H7 (cell line): Measurements from ENCODE around the gene DBT. TPM values are rescaled to one million over a fixed set of nuclear protein-coding genes. Genes with fewer than 3 reads are reported as not detected.
"Not testable (repeated sequence)": the region's sequence is repeated elsewhere in the genome, so short reads cannot be mapped to it uniquely, and the experiment has no call there.

ENCODE experiments used
- DNase-seq: peaks from one replicate; pipeline ENCODE4 v3.0.0; 2012
- H3K27me3 ChIP-seq: 2 replicates; pipeline ENCODE4 v1.6.0; 2011; ENCODE audit warnings: mild to moderate bottlenecking, low read length; ENCODE audit not compliant: control insufficient read depth, insufficient read depth
- H3K36me3 ChIP-seq: replicated peaks from 2 replicates; pipeline ENCODE4 v1.5.1; 2011; ENCODE audit warnings: low read length; ENCODE audit not compliant: control insufficient read depth, insufficient read depth
- H3K4me3 ChIP-seq: 2 replicates; pipeline ENCODE4 v1.5.1; 2011; ENCODE audit warnings: low read depth, mild to moderate bottlenecking, control low read depth, low read length, moderate library complexity; ENCODE audit not compliant: insufficient read depth
- total RNA-seq: library from RNA; depleted of rRNA; stranded (reverse); fragments of >200 nt; shearing (Covaris generic); gene quantifications from 2 replicates; pipeline ENCODE4 v1.2.3, GENCODE V29; 2014

Gene DBT
- total RNA-seq, 1 experiment from 2014 or later: 10.6 TPM

DNA sequence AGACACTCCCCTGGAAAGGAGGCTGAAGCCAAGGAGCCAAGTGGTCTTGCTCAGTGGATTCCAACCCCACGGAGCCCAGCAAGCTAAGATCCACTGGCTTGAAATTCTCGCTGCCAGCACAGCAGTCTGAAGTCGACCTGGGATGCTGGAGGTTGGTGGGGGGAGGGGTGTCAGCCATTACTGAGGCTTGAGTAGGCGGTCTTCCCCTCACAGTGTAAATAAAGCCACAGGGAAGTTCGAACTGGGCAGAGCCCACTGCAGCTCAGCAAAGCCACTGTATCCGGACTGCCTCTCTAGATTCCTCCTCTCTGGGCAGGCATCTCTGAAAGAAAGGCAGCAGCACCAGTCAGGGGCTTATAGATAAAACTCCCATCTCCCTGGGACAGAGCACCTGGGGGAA, 49.6 kb downstream of the DBT start:
- not testable (repeated sequence) for DNase-seq, H3K4me3 ChIP-seq, H3K27me3 ChIP-seq, H3K36me3 ChIP-seq

DNA sequence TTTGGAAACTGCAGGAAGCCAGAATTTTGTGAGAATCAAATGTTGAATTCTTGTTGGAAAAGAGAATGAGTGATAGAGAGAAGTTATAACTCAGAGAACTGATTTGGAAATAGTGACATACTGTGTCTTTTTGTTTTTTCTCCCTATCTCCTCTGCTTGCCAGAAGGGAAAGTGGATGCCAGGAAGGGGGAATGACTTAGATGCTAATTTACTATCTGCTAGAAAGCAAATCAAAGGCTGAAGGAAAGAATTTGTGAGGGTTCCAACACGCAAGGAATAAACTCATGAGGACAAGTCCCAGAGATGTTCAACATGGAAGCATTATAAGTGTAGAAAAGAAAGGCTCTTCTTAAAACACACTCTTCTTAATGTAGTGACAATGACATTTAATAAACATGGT, 51.0 kb downstream of the DBT start:
- H3K36me3 ChIP-seq: peaks cover 1% of the 10 kb centered on the region

DNA sequence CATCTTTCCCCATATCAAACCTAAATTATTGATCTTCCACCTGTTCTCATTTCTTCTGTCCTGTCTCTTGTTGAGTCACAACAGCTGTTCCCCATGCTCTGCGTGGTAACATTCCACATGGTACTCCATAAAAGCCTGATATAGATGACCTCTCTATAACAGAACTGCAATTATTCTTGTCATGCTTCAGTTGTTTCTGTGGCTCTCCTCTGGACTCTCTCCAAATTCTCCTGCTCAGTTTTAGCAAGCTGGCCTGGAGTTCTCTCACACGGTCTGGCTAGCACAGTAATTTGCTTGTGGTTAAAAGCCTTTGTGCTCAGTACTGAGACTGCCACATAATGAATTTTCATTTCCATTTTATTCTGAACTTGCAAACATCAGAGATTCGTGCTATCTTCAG, 61.0 kb downstream of the DBT start:
- Histone ChIP-seq H3K4me3 (no peak overlapping the region), H3K27me3 (no peaks in the 10 kb centered on the region), H3K36me3 (no peaks in the 10 kb centered on the region)

More for the DNA sequence above, 51.0 kb downstream of the DBT start:
- no peaks in the 10 kb centered on the region for H3K27me3 ChIP-seq
- H3K4me3 ChIP-seq: no peak overlapping the region
- no peak for DNase-seq

DNA sequence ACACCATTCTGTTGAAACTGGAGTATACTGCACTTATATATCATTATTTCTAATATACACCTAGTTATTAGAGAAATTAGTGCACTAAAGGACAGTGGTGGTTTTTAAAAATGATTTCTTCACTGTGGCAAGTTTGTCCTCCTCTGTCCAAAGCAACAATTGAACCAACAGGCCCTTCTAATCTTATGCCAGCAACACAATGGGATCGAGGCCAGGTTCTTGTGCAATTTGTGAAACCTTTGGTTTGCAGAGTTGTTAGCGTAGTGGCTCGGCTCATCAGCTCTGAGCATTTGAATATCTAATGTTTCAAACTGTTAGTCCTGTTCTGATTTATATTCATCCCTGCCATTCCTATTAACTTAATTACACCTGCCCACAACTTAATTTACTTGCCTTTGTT, 61.7 kb downstream of the DBT start:
- Histone ChIP-seq H3K36me3 (no peaks in the 10 kb centered on the region), H3K27me3 (no peaks in the 10 kb centered on the region), H3K4me3 (no peak overlapping the region)
- no peak for DNase-seq

More for the DNA sequence above, 61.0 kb downstream of the DBT start:
- no peak for DNase-seq

DNA sequence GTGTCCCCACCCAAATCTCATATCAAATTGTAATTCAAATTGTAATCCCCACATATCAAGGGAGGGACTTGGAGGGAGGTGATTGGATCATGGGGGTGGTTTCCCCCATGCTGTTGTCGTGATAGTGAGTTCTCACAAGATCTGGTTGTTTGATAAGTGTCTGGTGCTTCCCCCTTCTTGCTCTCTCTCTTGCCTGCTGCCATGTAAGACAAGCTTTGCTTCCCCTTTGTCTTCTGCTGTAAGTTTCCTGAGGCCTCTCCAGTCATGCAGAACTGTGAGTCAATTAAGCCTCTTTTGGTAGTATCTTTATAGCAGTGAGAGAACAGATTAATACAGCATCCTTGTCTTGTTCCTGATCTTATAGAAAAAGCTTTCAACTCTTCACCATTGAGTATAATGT, 65.1 kb downstream of the DBT start:
- Histone ChIP-seq H3K36me3 (no peaks in the 10 kb centered on the region), H3K27me3 (no peaks in the 10 kb centered on the region), H3K4me3 (no peak overlapping the region)
- DNase-seq: no peak

DNA sequence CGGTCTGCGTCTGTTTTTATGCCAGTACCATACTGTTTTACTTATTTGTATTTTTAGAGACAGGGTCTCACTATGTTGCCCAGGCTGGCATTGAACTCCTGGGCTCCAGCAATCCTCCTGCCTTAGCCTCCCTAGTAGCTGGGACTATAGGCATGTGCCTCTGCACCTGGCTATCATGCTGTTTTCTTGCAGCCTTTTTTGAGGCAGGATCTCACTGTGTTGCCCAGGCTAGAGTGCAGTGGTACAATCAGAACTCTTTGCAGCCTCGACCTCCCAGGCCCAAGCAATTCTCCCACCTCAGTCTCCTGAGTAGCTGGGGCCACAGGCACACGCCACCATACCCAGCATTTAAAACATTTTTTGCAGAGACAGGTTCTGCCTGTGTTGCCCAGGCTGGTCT, 66.3 kb downstream of the DBT start:
- H3K27me3 ChIP-seq: no peaks in the 10 kb centered on the region
- no peaks in the 10 kb centered on the region for H3K36me3 ChIP-seq
- DNase-seq: no peak
- H3K4me3 ChIP-seq: no peak overlapping the region

DNA sequence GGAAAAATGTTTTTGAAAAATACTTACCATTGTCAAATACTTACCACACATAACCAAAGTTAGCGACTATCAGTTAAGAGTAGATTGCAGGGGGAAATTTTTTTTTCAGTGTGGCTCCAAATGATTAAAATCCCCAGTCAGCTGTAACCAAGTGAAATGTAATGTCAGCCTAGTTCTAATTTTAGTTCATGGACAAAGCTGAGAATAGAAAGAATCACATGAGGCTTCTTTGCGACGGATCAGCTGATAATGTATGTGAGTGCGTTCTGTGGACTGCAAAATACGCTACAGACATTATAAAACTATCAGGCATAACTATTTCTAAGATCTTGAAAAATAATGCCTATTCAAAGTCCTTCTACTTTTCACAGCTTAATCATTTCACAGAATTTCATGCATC, 71.5 kb downstream of the DBT start, which contains the start of gene LRRC39:
Gene LRRC39, minus strand, starts transcription at position 166 of the 400 bp plus-strand sequence. CDS start 9,740 bp downstream, outside the sequence.
- Histone ChIP-seq H3K4me3 (no peak within 1 kb of the TSS), H3K27me3 (no peaks in the 10 kb centered on the region), H3K36me3 (no peaks in the 10 kb centered on the region)
- no peak for DNase-seq

DNA sequence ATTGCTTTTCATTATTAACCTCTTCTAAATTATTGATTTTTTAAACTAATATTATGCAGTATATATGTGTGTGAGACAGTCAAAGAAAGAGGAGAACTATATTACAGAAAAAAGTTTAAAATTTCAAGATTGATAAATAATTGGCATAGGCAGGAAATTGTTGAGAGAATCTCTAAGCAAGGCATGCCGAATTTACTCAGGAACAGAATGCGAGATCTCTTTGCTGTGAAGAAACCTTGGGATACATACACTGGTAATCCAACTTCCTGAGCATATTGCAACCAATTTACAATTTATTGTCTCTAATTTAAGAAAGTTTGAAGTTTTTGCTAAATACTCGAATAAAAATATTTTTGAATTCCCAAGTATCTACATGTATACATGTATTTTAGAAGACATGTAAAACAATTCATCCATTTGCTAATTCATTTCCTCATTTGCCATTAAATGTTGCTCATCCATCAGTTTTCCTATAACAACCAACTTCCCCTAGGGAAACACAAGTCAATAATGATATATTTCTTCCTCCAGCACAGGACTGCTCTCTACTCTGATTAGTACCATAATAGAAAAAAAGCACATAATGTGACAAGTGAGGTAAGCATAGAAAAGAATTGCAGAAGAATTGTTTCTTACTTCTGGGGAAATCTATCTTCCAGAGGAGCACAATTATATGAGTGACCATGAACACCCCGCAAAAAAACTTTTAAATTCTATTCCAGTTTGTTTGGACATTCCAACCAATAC, 72.2 kb downstream of the DBT start:
- H3K27me3 ChIP-seq: no peaks in the 10 kb centered on the region
- H3K4me3 ChIP-seq: no peak overlapping the region
- DNase-seq: no peak
- no peaks in the 10 kb centered on the region for H3K36me3 ChIP-seq

DNA sequence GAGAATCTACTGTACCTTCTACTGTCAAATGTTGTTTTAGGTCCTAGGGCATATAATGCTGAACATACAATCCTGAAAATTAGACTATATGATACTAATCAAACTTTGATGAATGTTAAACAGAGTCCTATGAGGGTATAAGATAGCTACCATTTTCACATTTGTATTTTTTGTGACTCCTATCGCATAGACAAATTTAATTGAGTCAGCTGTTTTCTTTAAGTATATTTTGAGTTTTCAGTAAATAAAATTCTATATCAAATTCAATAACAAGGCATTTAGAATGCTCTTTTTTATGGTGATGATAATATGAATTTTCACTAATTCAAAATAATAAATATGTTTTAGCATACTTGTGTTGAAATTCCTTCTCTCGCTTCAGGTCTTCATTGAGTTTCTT, 81.6 kb downstream of the DBT start:
- Histone ChIP-seq H3K27me3 (no peaks in the 10 kb centered on the region), H3K4me3 (no peak overlapping the region), H3K36me3 (no peaks in the 10 kb centered on the region)
- DNase-seq: no peak

DNA sequence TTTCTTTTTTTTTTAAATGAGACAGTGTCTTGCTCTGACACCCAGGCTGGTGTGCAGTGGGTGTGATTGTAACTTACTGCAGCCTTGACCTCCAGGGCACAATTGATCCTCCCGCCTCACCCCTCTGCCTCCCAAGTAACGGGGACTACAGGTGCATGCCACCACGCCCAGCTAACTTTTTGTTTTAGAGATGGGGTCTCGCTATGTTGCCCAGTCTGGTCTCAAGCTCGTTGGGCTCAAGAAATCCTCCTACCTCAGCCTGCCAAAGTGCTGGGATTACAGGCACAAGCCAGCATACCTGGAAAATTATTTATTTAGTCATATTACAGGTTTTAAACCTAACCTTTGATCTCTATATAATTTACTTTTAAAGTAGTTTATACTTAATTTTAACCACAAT, 84.9 kb downstream of the DBT start:
- Histone ChIP-seq H3K4me3 (no peak overlapping the region), H3K27me3 (no peaks in the 10 kb centered on the region), H3K36me3 (no peaks in the 10 kb centered on the region)
- DNase-seq: no peak

DNA sequence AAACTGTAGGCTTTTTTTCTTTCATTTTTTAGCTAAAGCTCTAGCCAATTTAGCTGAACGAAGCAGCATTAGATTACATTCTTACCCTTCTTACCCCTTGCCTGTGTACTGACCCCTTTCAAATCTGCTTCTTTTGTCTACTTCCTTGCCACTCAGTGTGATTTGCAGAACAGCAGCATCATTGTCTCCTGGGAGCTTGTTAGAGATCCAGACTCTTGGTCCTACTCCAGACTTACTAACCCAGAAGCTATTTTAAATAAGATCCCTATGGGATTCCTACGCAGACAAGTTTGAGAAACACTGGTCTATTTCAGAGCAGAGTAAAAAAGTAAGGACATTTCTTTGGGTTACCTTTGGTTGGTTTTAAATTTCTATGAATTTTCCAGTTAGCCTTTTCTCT, 85.4 kb downstream of the DBT start:
- no peak for DNase-seq
- Histone ChIP-seq H3K27me3 (no peaks in the 10 kb centered on the region), H3K4me3 (no peak overlapping the region), H3K36me3 (no peaks in the 10 kb centered on the region)

DNA sequence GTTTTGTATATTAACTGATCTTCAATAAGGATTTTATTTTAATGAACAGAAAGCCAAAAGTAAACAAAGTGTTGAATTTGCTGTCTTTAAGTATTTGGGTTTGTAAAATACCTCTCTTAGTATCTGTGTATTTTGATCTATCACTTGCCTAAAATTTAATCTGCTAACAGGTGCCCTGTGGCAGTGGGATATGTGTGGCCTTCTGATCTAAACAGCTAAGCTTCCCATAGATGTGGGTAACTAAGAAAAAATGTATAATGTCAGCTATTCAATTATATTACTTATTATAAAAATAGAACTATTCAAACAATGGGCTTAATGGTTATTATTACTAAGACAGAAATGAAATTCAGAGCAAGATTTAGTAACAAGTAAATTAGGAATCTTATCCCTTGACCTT, 86.8 kb downstream of the DBT start:
- no peak overlapping the region for H3K4me3 ChIP-seq

DNA sequence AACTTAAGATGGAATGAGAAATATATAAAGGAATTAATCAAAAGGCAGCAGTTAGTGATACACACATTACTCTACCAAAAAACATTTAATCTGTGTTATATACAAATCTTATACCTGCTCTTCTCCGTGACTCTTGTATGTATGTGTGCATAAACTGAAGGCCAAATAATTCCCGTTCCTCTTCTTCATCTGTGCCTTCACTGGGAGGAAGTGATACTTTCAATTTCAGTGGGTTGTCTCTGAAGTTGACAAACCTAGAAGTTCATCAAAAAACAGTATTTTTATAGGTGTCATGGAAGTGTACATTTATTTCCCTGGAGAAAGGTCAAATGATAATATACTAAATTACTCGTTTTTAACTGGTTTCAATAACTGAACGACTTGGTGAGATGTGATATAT, 97.4 kb downstream of the DBT start:
- no peaks in the 10 kb centered on the region for H3K27me3 ChIP-seq

More for the DNA sequence above, 86.8 kb downstream of the DBT start:
- H3K27me3 ChIP-seq: no peaks in the 10 kb centered on the region
- no peak for DNase-seq
- H3K36me3 ChIP-seq: no peaks in the 10 kb centered on the region

DNA sequence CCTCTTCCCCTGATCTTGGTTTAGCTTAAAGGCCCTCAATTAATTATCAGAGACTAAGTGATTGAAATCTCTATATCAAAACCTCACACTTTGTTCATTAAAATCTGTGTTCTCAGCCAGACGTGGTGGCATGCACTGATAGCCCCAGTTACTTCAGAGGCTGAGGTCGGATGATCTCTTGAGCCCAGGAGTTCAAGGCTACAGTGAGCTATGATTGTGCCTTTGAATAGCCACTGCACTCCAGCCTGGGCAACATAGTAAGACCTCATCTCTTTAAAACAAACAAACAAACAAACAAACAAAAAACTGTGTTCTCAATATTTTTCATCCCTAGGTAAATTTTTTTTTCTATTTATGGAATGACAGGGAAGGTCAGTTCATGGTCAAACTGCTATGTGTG, 98.0 kb downstream of the DBT start:
- no peaks in the 10 kb centered on the region for H3K27me3 ChIP-seq
- DNase-seq: no peak

More for the DNA sequence above, 97.4 kb downstream of the DBT start:
- DNase-seq: no peak
- peaks cover 1% of the 10 kb centered on the region; the same call in 1 of the 2 replicates for H3K36me3 ChIP-seq
- H3K4me3 ChIP-seq: no peak overlapping the region

DNA sequence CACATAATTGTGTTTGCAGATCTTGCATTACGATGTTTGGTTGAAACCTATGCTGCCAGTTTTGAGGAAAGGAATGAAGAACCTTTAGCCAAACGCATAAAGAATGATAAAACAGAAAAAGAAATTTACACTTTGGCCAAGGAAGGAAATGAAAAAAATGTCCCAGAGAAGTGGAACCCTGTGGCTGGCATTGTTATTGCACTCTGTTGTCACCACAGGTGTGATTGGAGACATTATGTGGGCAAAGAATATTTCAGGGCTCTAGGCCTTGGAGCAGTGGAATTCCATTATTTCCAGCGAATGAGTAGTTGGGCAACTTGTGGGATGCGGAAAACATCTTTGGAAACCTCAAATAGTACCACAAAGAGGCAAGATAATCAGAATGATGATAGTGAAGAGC, 101.8 kb downstream of the DBT start:
- no peaks in the 10 kb centered on the region for H3K27me3 ChIP-seq
- peaks cover 1% of the 10 kb centered on the region; the same call in 1 of the 2 replicates for H3K36me3 ChIP-seq
- no peak overlapping the region for H3K4me3 ChIP-seq
- peak; percentile 20 for DNase-seq

More for the DNA sequence above, 98.0 kb downstream of the DBT start:
- Histone ChIP-seq H3K4me3 (no peak overlapping the region), H3K36me3 (peaks cover 1% of the 10 kb centered on the region; the same call in 1 of the 2 replicates)
